ENCODE results near the gene ILF2.

- TF ChIP-seq POLR2A (IDR thresholded peaks at IDR 0.05) = no peak
- TF ChIP-seq, protein P1, sequence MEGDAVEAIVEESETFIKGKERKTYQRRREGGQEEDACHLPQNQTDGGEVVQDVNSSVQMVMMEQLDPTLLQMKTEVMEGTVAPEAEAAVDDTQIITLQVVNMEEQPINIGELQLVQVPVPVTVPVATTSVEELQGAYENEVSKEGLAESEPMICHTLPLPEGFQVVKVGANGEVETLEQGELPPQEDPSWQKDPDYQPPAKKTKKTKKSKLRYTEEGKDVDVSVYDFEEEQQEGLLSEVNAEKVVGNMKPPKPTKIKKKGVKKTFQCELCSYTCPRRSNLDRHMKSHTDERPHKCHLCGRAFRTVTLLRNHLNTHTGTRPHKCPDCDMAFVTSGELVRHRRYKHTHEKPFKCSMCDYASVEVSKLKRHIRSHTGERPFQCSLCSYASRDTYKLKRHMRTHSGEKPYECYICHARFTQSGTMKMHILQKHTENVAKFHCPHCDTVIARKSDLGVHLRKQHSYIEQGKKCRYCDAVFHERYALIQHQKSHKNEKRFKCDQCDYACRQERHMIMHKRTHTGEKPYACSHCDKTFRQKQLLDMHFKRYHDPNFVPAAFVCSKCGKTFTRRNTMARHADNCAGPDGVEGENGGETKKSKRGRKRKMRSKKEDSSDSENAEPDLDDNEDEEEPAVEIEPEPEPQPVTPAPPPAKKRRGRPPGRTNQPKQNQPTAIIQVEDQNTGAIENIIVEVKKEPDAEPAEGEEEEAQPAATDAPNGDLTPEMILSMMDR (IDR thresholded peaks at IDR 0.05) = no peak
These were observed 11.1 kb downstream of the ILF2 start for GRCh38 chr1:153659656-153660055.
